HG03558 (cell line): ENCODE data around the gene RPP40.
"Not testable (repeated sequence)": the region's sequence is repeated elsewhere in the genome, so short reads cannot be mapped to it uniquely, and the experiment has no call there.

Experiments used
- ATAC-seq: cut with Tn5 transposase; IDR thresholded peaks from one replicate; pipeline ENCODE4 v1.9.1; 2021; ENCODE audit warnings: moderate number of reproducible peaks; ENCODE audit not compliant: unreplicated experiment; ENCODE audit errors: extremely low read depth

RPP40 gene

GRCh38 chr6:5023923-5024322 is 20.1 kb upstream of the RPP40 start:
- ATAC-seq, result no peak

- no peak for ATAC-seq
Measured at GRCh38 chr6:5020142-5020541, 16.3 kb upstream of the RPP40 start.

DNA sequence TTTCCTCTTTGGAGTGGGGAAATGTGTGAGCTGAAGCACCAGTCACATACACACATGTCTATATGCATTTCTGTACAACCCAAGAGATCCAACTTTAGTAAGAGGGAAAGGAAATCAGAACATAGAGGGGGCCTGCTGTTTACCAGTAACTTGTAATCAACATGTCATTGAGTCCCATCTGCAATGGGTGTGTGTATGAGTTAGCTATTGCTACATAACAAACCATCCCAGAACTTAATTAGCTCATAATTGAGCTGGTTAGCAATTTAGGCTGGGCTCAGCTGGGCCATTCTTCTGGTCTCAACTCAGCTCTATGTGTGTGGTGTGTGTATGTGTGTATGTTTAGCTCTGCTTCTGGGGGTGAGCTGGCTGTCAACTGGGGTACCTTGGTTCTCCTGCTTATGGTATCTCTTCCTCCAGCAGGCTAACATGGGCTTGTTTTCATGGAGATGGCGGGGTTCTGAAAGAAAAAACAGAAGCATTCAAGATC is 10.3 kb upstream of the RPP40 start:
- ATAC-seq, result no peak

- no peak for ATAC-seq
Measured at GRCh38 chr6:5012519-5012918, 8.7 kb upstream of the RPP40 start.

- no peak for ATAC-seq
Measured at GRCh38 chr6:5011346-5011745, 7.5 kb upstream of the RPP40 start.

- no peak for ATAC-seq
Measured at GRCh38 chr6:5007531-5007930, 3.7 kb upstream of the RPP40 start.

DNA sequence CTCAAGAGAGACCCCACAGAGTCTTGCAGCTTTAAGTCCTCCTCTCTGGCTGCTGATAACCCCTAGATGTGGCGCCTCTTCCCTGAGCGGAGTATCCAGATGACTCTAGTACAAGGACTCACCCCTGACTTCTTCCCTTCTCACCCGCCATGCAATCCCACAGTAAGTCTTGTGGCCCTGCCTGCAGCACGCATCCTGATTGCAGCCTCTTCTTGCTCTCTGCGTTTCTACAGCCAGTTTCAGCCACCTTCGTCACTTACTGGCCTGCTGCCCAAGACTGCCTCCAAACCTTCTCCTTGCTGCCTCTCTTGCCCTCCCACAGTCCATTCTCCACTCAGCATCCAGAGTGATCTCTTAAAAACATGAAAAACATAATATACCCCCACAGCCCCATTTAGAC is 2.4 kb upstream of the RPP40 start:
- ATAC-seq, result no peak

GRCh38 chr6:5005038-5005433 is 1.2 kb upstream of the RPP40 start:
- not testable (repeated sequence) for ATAC-seq

DNA sequence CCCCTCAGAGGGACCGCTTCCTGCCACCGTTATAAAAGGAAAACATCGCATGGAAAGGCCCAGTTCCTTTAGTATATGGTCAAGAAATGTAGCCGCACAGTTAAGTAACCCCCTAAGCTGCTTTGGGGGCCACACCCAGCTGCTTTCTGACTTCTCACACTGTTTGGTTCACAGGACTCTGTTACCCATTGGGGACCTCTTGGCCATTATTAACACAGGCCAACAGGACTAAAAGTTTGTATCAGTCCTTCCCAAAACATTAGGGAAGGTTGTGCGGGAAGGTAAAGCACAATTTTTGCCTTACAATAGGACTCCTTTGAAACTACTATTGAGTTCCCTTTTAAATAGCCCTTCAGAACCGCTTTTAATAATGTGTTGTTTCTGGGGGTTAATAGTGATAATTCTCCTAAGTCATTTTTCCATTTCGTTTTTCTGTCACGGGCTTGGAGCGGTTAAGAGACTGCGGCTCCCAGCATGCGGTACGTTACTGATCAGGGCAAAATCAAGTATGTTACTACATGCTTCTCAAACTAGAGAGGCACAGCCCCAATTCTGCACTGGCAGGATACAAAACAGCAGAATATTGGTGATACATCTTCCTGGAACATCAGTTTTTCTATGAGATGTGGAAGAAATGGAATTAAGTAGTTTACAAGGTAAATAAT is 668 bp upstream of the RPP40 start:
- ATAC-seq, result no peak

- ATAC-seq, result no peak
Measured at GRCh38 chr6:4999586-4999985, 4.3 kb downstream of the RPP40 start.

- no peak for ATAC-seq
Measured at GRCh38 chr6:4997862-4998261, 6.0 kb downstream of the RPP40 start.

GRCh38 chr6:4994741-4995140 is 9.1 kb downstream of the RPP40 start:
- no peak for ATAC-seq

DNA sequence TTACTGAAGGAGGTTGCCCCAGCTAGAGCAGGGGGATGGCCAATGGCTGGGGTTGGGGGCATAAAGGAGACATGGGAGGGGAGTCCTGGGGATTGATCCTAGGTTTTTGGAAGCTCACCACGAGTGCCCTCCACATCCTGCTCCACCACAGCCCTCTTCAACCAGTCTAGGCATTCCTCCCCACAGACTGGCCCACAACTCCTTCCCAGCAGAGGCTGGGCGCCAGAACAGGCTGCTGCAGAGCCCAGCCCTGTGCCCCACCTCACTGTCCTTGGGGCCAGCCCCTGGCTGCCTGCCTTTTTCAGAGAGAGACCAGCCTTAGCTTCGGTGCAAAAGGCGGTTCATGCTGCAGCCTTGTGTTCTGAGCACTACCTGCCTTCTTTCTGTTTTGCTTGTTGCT is 16.4 kb downstream of the RPP40 start:
- ATAC-seq, result no peak

- ATAC-seq, result no peak
Measured at GRCh38 chr6:4986999-4987398, 16.8 kb downstream of the RPP40 start.

- no peak for ATAC-seq
Measured at GRCh38 chr6:4983322-4983721, 20.5 kb downstream of the RPP40 start.

DNA sequence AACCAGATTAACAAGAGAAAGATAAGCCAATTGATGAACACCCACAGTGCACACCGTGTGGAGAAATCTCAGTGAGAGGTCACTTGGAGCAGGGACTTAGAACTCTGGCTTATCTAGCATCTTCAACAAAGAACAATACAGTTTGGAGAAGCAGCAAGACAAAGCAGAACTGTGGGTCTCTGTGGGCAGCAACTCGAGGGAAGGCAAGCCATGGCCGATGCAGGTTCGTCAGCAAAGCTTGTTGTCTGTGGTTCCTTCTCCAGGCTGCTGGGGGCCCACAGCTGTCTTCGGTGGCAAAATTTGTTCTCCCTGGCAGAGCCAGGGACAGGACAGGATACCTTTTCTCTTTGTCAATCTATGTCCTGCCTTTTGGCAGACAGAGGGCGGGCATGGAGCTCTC is 22.1 kb downstream of the RPP40 start:
- ATAC-seq, result no peak

DNA sequence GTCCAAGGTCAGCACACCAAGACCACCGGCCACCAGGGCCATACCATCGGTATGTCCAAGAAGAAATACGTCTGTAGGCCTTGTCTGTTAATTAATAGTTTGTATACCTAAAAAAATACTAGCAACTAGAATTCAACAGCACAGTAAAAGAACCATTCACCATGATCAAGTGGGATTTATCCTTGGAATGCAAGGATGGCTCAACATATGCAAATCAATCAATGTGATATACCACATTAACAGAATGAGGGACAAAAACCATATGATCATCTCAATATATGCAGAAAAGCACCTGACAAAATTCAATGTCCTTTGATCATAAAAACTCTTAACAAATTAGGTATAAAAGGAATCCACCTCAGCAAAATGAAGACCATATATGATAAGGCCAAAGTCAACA is 24.4 kb downstream of the RPP40 start:
- ATAC-seq, result no peak

GRCh38 chr6:4977468-4977867 is 26.4 kb downstream of the RPP40 start:
- no peak for ATAC-seq

GRCh38 chr6:4975506-4975905 is 28.3 kb downstream of the RPP40 start:
- ATAC-seq, result no peak

DNA sequence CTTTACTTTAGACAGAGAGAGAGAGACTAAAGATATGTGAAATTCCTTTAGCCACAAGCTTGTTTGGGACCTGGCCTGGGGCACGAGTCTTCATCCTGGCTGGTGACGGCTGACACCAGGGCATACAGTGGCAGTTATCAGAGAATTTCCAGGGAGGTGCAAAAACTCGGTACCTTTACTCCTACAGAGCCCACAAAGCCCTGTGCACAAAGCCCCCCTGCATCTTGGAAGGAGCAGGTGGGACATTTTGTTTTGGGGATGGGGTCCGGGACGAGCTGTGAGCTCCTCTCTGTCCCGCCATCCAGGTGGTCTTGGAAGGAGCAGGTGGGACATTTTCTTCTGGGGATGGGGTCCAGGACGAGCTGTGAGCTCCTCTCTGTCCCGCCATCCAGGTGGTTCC is 28.9 kb downstream of the RPP40 start:
- no peak for ATAC-seq

DNA sequence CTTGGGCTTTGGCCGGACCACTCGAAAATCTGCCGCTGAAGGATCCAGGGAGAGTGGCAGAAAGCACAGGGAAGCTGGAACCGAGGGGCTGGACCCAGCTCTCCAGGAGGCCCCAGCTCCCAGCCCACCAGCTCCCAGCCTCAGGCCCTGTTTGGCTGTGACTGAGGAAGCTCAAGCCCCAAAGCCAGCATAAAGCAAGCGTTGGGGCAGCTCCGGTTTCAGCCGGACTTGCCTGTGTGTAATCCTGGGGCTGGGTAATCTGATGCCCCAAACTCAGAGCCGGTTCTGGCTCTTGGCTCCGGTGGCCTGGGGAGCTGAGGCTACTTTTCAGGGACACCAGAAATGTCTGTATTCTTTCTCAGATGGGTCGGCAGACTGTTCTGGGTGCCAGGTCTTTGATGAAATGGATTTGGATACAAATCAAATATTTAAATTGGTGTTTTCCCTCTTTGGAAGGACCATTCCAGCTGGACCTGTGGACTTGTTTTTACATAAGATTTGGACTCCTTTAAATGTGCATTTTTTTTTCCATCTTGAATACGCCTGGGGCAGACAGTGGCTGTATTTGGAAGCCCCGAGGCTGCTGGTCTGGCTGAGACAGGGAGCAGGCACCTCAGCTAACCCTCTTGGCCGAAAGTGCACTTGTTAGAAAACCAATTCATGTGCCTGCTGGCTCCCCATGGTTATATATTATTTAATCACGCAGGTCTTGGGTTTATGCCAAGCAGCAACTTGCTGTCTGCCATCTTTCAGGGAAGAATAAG is 29.7 kb downstream of the RPP40 start:
- no peak for ATAC-seq

- ATAC-seq, result no peak
Measured at GRCh38 chr6:4973415-4973814, 30.4 kb downstream of the RPP40 start.
